HL-60 (cell line): ENCODE results near the gene IRX5.

Experiments used
- POLR2AphosphoS5 ChIP-seq: IDR thresholded peaks from 2 replicates; pipeline ENCODE4 v1.6.1; 2012; ENCODE audit warnings: low read depth
- TF ChIP-seq, protein P1 (sequence below): IDR thresholded peaks from one replicate; pipeline ENCODE4 v1.5.1; 2011; ENCODE audit warnings: low read length, control low read depth, inconsistent platforms; ENCODE audit not compliant: insufficient read depth

- TF ChIP-seq, protein P1, sequence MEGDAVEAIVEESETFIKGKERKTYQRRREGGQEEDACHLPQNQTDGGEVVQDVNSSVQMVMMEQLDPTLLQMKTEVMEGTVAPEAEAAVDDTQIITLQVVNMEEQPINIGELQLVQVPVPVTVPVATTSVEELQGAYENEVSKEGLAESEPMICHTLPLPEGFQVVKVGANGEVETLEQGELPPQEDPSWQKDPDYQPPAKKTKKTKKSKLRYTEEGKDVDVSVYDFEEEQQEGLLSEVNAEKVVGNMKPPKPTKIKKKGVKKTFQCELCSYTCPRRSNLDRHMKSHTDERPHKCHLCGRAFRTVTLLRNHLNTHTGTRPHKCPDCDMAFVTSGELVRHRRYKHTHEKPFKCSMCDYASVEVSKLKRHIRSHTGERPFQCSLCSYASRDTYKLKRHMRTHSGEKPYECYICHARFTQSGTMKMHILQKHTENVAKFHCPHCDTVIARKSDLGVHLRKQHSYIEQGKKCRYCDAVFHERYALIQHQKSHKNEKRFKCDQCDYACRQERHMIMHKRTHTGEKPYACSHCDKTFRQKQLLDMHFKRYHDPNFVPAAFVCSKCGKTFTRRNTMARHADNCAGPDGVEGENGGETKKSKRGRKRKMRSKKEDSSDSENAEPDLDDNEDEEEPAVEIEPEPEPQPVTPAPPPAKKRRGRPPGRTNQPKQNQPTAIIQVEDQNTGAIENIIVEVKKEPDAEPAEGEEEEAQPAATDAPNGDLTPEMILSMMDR: no peak
- TF ChIP-seq POLR2AphosphoS5: no peak
These were observed 48.1 kb upstream of the IRX5 start for GRCh38 chr16:54882556-54882955.
